NCI-H1436 treated with DMSO at 0.1 percent for 48 hours (cell line): ENCODE measurements around the gene WNT11.

Experiments
- DNase-seq: peaks from one replicate; lab custom pipeline; 2025; lab: John Stamatoyannopoulos, UW

WNT11 gene

DNA sequence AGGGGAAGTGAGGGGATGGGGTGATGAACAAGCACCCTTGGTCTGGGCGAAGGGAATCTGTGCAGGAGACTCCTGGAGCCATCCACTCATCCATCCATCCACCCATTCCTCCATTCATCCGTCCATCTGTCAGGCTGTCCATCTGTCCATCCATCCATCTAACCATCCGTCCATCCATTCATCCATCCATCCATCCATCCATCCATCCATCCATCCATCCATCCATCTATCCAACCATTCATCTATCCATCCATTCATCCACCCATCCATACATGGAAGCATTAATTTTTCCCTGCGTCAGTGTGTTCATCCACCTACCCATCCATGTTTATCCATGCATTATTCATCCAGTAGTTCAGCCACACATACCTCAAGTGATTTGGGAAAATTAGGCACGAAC lies 32.0 kb downstream of the WNT11 start:
- no peak for DNase-seq

DNA sequence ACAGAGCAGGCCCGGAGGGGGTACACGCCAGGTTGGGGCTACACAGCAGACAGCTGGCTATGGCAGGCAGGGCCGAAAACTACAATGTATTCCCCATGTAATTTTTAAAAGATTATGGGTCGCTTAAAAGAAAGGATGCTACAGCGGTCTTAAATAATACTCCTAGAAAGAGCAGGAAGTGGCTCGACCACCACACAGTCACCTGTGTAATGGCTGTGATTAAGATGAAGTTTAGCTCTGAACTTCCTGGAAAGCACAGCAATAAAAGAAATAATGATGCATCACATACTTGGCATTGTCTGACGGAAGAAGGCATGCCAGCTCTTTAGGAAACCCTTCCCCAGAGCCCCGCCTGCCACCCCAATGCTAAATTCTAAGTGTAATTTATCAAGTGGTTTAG lies 32.6 kb downstream of the WNT11 start:
- DNase-seq = no peak

DNA sequence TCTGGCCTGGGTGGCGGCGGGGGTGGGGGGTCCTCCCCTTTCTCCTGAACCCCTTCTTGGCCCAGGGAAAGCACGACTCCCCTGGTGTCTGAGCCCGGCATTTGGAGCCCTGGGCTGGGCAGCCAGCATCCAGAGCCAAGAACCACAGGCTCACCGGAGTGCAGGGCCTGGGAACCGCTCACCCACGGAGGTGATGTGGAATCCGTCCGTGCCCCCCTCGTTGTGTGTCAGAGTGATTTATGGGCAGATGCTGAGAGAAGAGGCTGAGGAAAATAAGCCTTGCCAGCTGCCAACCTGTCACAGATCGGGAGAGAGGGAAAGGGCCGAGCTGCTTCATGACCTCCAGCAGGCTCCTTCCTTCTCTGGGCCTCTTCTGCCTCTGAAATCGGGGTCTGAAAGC lies 33.7 kb downstream of the WNT11 start:
- no peak for DNase-seq

DNA sequence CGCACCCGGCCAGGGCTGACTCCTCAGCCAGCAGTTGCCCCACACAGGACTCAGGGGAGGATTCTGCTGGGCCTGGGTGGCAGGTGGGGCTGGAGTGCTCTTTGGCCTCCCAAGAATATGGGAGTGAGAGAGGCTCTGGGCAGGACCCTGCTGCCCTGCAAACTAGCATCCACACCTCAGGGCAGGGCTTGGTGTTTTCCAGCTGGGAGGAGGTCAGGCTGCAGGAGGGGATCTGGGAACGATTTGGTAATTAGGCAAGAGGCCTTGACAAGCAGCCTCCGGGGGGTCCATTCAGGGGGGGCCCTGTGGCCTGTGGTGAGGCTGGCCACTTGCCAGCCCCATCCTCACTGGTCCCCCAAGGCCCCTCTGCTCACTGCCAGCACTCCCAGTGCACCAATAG lies 35.8 kb downstream of the WNT11 start:
- DNase-seq = no peak

DNA sequence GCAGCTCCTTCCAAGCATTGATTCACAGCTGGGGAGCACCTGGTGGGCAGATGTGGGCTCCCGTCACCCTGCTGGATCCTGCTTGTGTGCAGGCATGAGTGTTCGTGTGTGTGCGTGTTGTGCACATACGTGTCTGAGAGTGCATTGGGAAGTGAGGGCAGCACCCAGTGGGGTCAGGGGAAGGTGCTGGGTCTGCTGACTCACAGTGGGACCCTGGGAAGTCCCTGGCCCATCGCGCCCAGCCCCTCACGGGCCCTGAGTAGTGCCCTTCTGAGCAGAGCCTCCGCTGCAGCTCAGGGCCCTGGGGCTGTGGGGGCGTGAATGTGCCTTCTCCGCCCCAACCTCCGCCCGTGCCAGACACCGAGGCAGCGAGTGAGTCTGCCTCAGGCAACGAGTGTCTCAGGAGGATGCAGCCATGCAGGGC lies 36.8 kb downstream of the WNT11 start:
- no peak for DNase-seq

DNA sequence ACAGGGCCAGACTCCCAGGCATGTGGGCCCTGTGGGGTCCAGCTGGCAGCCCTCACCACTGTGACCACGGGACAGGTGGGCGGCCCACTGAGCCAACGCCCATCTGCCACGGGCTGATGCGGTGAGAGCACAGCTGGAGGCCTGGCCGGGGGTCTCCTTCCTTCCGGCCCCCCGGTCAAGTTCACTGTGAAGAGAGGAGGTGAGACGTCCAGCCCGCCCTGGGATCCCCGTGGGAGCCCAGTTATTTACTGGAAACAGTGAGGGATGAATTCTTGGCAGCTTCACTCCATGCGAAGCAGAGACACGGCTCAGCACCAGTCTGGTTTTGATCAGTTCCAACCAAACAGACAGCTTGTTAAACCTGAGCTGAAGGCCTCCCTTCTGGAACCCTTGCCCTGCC lies 38.7 kb downstream of the WNT11 start:
- DNase-seq = no peak

DNA sequence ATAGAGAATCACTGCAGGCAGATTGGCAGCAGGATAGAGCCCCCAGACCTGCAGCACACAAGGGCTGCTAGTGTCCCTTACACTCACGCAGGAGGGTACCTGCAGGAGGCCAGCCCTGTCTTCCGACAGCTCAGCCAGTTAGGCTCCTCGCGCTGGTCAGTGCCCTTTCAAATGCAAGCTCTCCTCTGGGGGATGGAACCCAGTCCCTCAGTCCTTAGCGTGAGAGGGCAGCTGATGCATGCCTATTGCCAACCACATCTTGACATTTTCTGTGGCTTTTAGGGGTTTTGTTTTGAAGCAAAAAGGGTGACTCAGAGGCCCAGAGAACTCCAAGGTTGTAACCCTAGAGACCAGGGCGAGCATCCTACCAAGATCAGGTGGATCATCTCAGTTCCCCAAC lies 40.0 kb downstream of the WNT11 start:
- no peak for DNase-seq

DNA sequence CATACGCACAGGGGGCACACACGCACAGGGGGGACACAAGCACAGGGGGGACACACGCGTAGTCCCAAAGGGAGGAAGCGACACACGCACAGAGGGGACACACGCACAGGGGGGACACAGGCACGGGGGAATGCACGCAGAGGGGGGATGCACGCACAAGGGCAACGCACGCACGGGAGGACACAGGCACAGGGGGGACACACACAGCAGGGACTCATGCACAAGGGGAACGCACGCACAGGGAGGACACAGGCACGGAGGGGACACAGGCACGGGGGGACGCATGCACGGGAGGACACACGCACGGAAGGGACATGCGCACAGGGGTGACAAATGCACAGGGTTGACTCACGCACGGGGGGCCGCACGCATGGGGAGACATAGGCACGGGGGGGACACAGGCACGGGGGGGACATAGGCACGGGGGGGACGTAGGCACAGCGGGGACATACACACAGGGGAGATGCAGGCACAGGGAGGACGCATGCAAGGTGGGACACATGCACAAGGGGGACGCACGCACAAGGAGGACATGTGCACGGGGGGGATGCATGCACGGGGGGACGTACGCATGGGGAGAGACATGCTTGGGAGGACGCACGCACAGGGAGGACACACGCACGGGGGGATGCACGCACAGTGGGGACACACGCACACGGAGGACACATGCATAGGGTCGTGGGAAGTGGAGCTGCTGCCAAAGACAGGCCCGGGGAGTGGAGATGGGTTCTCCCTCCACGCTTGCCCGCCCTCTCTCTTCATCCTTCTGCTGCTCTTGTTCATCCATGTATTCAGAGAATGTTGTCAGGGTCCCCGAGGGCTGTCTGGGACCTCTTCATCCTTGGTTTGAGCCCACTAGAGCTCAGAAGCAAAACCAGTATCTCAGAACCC lies 41.2 kb downstream of the WNT11 start:
- no peak for DNase-seq

DNA sequence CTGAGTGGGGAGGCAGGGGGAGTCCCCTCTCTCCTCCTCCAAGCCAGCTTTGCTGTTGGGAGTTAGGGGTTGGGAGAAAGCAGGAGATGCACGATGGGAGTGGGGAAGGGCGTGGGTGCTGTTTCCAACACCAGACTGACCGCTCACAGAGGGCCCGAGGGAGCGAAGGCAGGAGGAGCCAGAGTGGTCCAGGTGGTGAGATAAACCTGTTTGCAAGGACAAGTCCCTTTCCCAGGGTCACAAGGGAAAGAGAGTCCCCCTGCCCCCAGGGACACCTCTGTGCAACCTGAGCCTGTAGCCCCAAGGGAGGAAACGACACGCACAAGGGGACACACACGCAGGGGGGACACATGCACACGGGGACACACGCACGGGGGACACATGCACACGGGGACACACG lies 42.2 kb downstream of the WNT11 start:
- DNase-seq = no peak

DNA sequence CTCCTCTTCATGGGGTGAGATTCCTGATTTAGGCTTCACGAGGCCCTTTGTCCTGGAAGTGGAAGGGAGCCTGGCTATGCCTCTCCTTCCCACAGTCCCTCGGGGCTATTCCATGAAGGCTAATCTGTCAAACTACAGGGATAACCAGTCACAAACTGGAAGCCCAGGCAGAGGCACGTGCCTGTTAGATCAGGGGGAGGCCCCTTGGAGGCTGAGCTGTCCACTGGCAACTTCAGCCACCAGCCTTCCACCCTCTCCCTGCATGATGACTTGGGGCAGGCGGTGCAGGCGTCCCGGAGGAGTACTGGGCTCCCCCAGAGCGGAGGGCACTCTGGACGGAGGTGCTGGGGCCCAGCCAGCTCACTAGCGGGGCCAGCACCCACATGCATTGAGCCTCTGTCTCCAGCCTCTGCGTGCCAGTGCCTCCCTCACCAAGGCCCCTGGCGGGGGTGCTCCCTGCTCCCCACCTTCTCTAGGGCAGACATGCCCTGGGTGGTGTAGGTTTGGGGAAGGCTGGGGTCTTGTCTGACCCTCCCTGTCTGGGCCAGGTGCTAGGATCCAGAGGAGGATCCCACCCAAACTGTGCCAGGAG lies 42.9 kb downstream of the WNT11 start:
- DNase-seq = no peak

DNA sequence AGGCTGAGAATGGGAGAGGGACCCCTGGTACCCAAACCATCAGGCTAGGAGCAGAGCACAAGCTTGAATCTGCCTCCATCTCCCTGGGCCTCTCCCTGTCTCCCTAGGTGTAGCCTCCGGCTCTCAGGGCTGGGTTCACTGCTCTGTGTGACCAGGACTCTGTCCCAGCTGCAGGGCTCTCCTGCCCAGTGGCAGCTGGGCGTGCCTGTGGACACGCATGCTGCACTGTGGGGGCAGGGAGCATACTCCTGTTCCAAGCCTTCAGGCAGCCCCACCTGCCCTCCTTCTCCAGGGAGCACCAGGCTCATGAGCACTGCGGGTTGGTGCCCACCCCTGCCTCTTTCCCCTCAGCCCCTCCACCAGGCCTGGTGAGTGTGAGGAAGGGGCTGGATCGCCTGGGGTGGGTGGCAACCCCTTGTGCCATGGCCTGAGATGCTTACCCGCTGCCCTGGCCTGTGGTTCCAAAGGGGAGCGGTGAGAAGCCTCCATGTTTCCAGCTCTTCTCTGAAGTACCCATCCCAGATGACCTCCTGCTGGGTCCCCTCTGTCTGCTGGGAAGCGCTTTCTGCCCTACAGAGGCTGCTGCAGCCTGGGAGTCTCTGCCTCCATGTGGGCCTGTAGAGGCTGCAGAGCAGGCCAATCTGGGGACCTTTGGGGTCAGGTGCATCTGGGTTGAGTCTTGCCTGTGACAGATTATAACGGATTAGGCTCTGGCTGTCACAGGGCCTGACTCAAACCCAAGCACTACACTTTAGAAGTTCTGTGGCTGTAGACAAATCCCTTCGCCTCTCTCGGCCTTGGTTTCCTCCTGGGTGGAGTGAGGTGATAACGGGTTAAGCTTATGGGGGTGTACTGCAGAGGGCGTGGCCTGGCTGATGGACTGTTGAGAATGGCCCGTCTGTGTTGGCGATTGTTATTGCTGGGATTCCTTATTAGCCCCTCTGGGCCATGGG lies 43.7 kb downstream of the WNT11 start:
- DNase-seq = no peak

DNA sequence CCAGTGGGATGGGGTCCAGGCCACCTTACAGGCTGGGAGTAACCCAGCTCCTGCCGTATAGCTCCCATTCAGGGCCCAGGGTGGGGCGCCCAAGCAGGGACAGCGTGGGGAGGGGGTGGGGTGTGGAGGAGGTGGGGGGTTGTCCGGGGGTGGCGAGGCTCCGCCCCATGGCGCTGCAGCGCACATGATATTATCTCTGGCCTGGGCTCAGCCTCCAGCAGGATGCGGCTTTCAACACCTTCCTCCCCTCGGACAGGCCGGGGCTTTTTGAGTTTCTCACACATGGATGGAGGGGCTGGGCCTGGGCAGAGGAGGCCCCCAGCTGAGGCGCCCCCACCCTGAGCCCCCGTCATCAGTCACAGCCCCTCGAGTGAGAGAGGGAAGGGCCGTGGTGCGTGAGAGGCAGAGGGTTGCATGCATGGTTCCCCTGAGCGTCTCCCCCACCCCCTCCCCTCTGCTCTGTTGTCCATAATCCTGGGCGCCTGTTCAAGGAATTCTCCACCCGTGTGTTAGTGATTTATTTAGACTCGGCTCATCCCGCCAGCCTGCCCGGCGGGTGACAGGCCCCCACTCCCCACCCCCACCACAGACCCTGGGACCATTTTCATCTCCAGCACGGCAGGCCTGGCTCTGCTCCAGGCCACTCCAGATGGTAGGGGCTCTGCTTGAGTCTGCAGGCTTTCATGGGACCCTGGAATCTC lies 44.9 kb downstream of the WNT11 start:
- no peak for DNase-seq

DNA sequence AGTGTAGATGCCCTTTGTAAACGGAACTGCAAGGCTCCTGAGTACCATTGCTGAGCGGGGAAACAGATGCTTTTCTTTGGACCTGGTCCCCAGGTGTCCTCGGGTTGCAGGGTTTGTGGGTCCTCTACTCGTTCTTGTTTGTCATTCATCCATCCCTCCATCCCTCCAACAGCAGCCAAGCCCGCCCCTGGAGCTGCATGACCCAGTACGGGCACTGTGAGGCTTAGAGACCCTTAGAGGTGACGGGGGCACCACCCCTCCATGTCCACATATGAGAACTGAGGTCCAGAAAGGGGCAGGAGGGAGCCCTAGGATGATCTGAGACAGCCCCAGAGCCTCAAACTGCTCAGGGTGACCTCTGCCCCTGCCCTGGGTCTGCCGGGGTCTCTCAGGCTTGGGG lies 45.4 kb downstream of the WNT11 start:
- no peak for DNase-seq

DNA sequence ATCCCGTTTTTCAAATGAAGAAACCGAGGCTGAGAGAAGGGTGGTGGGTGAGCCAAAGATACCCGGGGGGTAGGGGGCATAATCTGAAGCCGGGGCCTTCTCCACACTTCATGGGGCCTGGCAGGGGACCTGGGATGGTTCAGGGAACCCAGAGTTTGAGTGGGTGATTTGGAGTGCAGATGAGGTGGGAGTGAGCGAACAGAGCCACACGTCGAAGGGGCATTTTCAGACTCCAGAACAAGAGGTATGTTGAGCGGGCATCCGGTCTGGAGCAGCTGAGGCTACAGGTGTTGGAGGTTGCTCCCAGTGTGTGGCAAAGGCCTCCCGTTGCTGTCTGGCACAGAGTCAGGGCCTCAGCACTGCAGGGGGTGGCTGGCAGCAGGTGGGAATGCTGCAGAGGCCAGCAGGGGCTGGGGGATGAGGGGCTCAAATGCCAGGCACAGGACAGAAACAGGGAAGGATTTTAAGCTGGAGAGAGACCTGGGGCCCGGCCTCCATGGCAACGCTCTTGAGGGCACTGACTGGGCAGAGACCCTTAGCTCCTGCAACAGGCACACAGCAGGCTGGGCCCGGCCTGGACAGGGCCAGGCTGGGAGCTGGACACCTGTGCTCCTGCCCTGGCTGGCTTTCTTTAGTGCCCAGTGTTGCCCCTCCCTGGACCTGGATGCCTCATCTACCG lies 46.2 kb downstream of the WNT11 start:
- no peak for DNase-seq

DNA sequence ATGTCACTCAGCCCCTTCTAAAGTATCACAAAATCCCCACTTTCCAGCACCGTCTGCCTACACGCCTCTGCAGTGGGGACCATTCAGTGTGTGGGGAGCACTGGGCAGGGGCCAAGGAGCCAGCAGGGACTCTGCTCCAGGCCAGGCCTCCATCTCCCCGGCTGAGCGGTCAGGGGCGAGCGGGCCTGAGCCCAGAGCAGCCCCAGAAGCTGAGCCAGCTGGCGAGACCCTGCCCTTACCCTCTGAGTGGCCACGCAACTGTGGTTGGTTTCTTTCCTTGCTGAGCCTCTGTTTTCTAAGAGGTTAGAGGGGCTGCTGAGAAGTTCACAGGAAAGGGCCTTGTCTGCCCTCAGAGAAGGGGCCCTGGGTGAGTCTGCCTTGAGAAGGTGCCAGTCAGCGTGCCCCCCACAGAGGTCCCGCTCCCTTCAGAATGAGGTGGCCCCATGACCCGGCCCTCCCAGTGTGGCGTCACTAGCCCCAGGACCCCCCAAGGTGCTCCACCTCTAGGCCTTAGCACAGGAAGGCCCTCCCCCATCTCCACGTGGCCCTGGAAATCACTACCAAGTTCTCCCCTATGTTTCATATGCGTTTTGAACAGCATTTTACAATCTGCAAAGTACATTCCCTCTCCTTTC lies 46.9 kb downstream of the WNT11 start:
- no peak for DNase-seq

DNA sequence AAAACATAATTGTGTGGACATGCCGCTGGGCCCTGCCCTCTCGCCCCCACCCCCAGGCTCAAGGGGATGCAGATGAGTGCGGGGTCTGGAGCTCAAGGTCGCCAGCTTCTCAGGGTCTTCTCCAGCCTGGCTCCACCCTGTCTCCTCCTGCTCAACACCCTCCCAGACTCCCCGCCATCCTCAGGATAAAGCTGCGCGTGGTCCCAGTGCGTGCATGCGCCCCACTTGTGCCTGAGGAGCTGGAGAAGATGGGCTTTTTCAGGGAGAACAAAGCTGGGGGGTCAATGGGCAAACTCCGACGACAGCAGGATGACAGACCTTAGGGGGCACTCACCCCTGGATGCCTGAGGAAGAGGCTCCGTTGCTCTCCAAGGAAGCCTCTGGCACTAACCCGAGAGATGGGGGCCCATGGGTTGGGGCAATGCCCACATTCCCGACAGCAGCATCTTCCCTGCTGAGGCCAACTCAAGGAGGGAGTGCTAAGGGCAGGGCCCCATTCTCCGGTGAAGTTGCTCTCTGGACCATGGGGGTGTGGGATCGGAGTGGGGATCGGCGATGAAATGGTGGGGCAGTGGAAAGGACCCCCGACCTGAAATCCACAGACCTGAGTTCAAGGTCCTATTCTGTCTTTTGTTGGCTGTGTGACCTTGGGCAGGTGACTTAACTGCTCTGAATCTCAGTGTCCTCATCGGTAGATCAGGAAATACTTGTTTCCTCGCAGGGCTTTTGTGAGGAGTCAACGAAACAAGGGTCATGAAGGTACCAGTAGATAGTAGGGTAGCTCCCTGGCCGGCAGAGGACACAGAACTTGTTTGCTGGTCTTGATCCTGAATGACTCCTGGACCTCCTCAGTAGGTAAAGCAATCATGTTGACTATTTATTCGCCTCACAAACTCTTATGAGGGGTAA lies 47.7 kb downstream of the WNT11 start:
- DNase-seq = no peak

DNA sequence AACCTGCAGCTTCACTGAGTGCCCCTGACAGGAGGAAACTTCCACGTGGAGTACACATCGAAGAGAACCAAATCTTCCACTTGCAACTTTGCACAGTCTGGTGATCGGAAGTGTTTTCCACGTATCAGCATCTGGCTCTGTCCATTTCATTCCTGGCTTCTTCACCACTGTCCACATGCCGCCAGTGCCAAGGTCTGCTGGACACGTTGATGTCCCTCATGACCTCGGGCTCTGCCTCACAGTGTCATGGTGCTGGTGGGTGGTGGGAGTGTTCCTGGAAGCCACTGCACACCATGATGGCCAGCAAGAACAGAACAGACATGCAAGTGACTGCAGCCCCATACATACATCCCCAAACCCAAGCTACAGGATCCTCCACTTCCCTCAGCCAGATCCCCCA lies 48.4 kb downstream of the WNT11 start:
- no peak for DNase-seq

DNA sequence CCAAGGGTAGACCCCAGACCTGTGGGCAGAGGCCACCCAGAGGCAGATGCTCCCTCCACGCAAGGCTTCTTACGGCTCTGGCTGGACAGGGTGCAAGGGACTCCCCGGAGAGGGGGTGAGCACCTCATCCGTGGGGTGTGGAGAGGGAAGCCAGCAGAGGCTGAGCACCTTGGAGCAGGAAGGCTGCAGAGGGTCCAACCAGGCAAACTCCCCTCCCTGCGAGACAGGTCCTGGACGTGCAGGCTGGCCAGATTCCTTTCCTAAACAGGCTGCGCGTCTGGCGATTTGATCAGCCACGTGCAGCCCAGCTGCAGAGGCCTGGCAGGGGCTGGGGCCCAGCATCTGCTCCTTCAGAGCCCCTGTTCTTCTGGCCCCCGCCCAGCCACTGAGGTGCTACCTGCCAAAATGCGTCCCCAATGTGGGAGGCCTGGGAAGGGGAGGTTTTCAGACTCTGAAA lies 49.3 kb downstream of the WNT11 start:
- no peak for DNase-seq

DNA sequence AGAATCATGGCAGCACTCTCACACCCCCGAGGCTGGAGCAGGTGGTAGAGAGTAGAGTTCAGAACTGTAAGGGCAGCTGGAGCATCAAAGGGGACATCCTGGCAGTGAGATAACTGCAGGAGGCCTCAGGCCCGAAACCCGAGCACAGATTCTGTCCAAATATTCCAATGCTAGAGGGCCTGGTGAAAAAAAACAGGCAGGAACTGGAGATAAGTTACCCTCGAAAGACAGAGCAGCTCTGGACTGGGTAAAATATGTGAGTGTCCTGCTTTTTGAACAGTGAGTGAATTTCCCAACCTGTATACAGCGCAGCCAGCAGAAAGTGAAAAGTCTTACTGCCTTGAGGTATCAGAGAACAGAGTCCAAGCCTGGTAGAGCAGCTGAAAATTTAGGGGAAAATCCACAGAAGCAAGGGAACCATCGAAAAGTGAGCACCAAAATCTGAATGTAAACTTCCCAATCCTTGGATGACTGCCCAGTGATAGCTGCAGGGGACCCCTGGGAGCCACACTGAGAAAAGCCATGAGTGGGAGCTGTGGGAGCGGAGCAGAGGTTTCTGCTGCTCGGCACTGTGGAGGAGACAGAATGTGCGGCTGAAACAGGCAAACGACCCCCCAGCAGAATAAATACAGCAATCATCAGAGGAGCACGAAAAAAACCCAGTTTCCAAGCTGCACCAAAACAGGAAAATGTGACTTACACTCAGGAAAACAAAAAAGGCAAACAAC lies 50.6 kb downstream of the WNT11 start:
- DNase-seq = no peak
